CD14-positive monocyte (primary cell): Measurements from ENCODE around the gene KCNJ10. TPM values are rescaled to one million over a fixed set of nuclear protein-coding genes. Genes with fewer than 3 reads are reported as not detected.

Experiments
- DNase-seq, 3 donors: peaks; one replicate each; pipeline ENCODE4 v3.0.0-alpha.2; 2011 to 2022
- H2AFZ ChIP-seq: 2 replicates; pipeline ENCODE4 v1.6.0; 2012; ENCODE audit warnings: mild to moderate bottlenecking, low read depth, low read length, inconsistent platforms; ENCODE audit not compliant: insufficient read depth, poor library complexity, severe bottlenecking
- H3K27ac ChIP-seq, 2 donors: 1 replicate in 1 of 2; 2 replicates in 1 of 2; pipeline ENCODE4 v1.5.1; 2012 to 2013; ENCODE audit warnings: low read length in 2 of 2, control low read depth in 1 of 2, inconsistent platforms in 1 of 2, low read depth in 1 of 2, mild to moderate bottlenecking in 1 of 2
- H3K27me3 ChIP-seq, 2 donors: one replicate each; pipeline versions ENCODE4 v1.6.0 to v1.6.1; 2011 to 2013; ENCODE audit warnings: low read length in 2 of 2; ENCODE audit not compliant: control insufficient read depth in 2 of 2, insufficient read depth in 2 of 2
- H3K36me3 ChIP-seq, 2 donors: replicated peaks in 1 of 2; 1 replicate in 1 of 2; 2 replicates in 1 of 2; pipeline versions ENCODE4 v1.5.1 to v1.6.1; 2012 to 2013; ENCODE audit warnings: low read length in 2 of 2, control low read depth in 1 of 2, inconsistent platforms in 1 of 2, mild to moderate bottlenecking in 1 of 2; ENCODE audit not compliant: insufficient read depth in 2 of 2, control insufficient read depth in 1 of 2
- H3K4me1 ChIP-seq, 2 donors: 1 replicate in 1 of 2; 2 replicates in 1 of 2; pipeline versions ENCODE4 v1.5.1 to v1.6.1; 2012 to 2013; ENCODE audit warnings: low read length in 2 of 2, control low read depth in 1 of 2, inconsistent platforms in 1 of 2, mild to moderate bottlenecking in 1 of 2, moderate library complexity in 1 of 2; ENCODE audit not compliant: insufficient read depth in 2 of 2, control insufficient read depth in 1 of 2
- H3K4me2 ChIP-seq: replicated peaks from 2 replicates; pipeline ENCODE3; 2012; ENCODE audit warnings: low read length, moderate library complexity, mild to moderate bottlenecking; ENCODE audit not compliant: poor library complexity, severe bottlenecking; ENCODE audit errors: extremely low read depth
- H3K4me3 ChIP-seq, 3 experiments: fragments of 200-600 bp in 1 of 3; sonication (generic) in 1 of 3; replicated peaks in 1 of 3; 1 replicate in 2 of 3; 2 replicates in 1 of 3; pipeline ENCODE4 v1.5.1; 2011 to 2013; ENCODE audit warnings: low read length in 3 of 3, mild to moderate bottlenecking in 3 of 3, control low read depth in 2 of 3, low read depth in 2 of 3, inconsistent platforms in 1 of 3, moderate library complexity in 1 of 3
- H3K79me2 ChIP-seq: 2 replicates; pipeline ENCODE4 v1.6.0; 2012; ENCODE audit warnings: mild to moderate bottlenecking, control low read depth, inconsistent platforms, low read length, moderate library complexity; ENCODE audit not compliant: insufficient read depth
- H3K9ac ChIP-seq: 2 replicates; pipeline ENCODE4 v1.6.0; 2017; ENCODE audit warnings: low read length, mild to moderate bottlenecking; ENCODE audit not compliant: insufficient read depth, poor library complexity, severe bottlenecking
- H3K9me3 ChIP-seq, 2 donors: replicated peaks in 1 of 2; 1 replicate in 1 of 2; 2 replicates in 1 of 2; pipeline versions ENCODE4 v1.5.1 to v1.6.1; 2012 to 2013; ENCODE audit warnings: low read length in 2 of 2, control low read depth in 1 of 2; ENCODE audit not compliant: control insufficient read depth in 1 of 2, insufficient read depth in 1 of 2
- H4K20me1 ChIP-seq: 2 replicates; pipeline ENCODE4 v1.6.0; 2012; ENCODE audit warnings: mild to moderate bottlenecking, low read length, control low read depth, moderate library complexity; ENCODE audit not compliant: insufficient read depth
- H3K27ac Mint-ChIP-seq, 7 donors: one replicate each; pipeline ENCODE4 v1.8.0; 2020; ENCODE audit warnings: mild to moderate bottlenecking in 7 of 7, mixed read lengths in 7 of 7, moderate library complexity in 6 of 7, inconsistent platforms in 2 of 7
- H3K27me3 Mint-ChIP-seq, 3 donors: one replicate each; pipeline ENCODE4 v1.8.0; 2021 to 2022; ENCODE audit warnings: low read depth in 3 of 3, mild to moderate bottlenecking in 3 of 3, mixed read lengths in 3 of 3, moderate library complexity in 3 of 3, inconsistent platforms in 1 of 3
- H3K36me3 Mint-ChIP-seq, 2 donors: one replicate each; pipeline ENCODE4 v1.8.0; 2020; ENCODE audit warnings: mixed read lengths in 2 of 2, inconsistent platforms in 1 of 2, mild to moderate bottlenecking in 1 of 2
- H3K4me1 Mint-ChIP-seq: one replicate; pipeline ENCODE4 v1.8.0; 2020; ENCODE audit warnings: mild to moderate bottlenecking, mixed read lengths
- H3K4me3 Mint-ChIP-seq, 2 donors: one replicate each; pipeline ENCODE4 v1.8.0; 2020; ENCODE audit warnings: mild to moderate bottlenecking in 2 of 2, mixed read lengths in 2 of 2, moderate library complexity in 1 of 2
- H3K9me3 Mint-ChIP-seq, 7 donors: one replicate each; pipeline ENCODE4 v1.8.0; 2020 to 2022; ENCODE audit warnings: mixed read lengths in 7 of 7, mild to moderate bottlenecking in 6 of 7, moderate library complexity in 6 of 7, inconsistent platforms in 2 of 7
- CTCF ChIP-seq: fragments of 200-600 bp; IDR thresholded peaks from one replicate; pipeline ENCODE4 v1.8.0; 2022; ENCODE audit warnings: antibody characterized with exemption, mild to moderate bottlenecking
- WGBS: methylation state at CpG from one replicate; pipeline ENCODE4 v1.1.5; 2013; ENCODE audit warnings: missing lambda C conversion rate; ENCODE audit not compliant: insufficient coverage; 5-methylcytosine and 5-hydroxymethylcytosine counted together
- intact Hi-C, 2 donors: fragments of 100-400 bp; cut with micrococcal nuclease; formaldehyde crosslinking; loops; one replicate each; pipeline versions ENCODE4 v1.15.0 to v1.15.1; 2023
- polyA plus RNA-seq, 3 donors: library from polyadenylated mRNA; depleted of rRNA in 1 of 3; unstranded in 2 of 3; stranded (reverse) in 1 of 3; fragments of 300-500 nt in 2 of 3; fragments of >200 nt in 1 of 3; fragmentation: Illumina TruSeq in 2 of 3; gene quantifications; 1 replicate in 2 of 3; 2 replicates in 1 of 3; pipeline ENCODE4 v1.2.3, GENCODE V29; 2012 to 2021

The KCNJ10 gene
- polyA plus RNA-seq, 3 donors = 0.23 TPM; not detected in 2

GRCh38 chr1:160028426-160028825 is 41.5 kb downstream of the KCNJ10 start:
- Mint-ChIP-seq H3K4me3 (no peak overlapping the region), H3K4me1 (peaks cover 40% of the 10 kb centered on the region), H3K36me3 (peaks cover 10 to 18% of the 10 kb centered on the region in 2 donors), H3K9me3 (peaks cover 0 to 2% (median 0%) of the 10 kb centered on the region in 7 donors), H3K27ac (no peak overlapping the region), H3K27me3 (peaks cover 0 to 3% (median 1%) of the 10 kb centered on the region in 3 donors)
- H3K9ac ChIP-seq = no peak overlapping the region
- peaks cover 0 to 2% of the 10 kb centered on the region in 2 donors for H3K27me3 ChIP-seq
- TF ChIP-seq CTCF = no peak
- H3K4me1 ChIP-seq = peaks cover 24 to 28% of the 10 kb centered on the region in 2 donors
- H3K4me3 ChIP-seq = no peak overlapping the region
- intact Hi-C loops = no loop called here
- H3K79me2 ChIP-seq = peaks cover 20% of the 10 kb centered on the region
- no peak overlapping the region for H3K4me2 ChIP-seq
- H3K27ac ChIP-seq = no peak overlapping the region
- H3K36me3 ChIP-seq = no peaks in the 10 kb centered on the region
- peaks cover 3% of the 10 kb centered on the region for H4K20me1 ChIP-seq
- DNase-seq = no peak
- H3K9me3 ChIP-seq = no peaks in the 10 kb centered on the region
- no peak overlapping the region for H2AFZ ChIP-seq

GRCh38 chr1:160025314-160025713 is 44.6 kb downstream of the KCNJ10 start:
- Mint-ChIP-seq H3K27me3 (peaks cover 0 to 5% (median 1%) of the 10 kb centered on the region in 3 donors), H3K36me3 (peaks cover 10 to 18% of the 10 kb centered on the region in 2 donors), H3K4me1 (peaks cover 24% of the 10 kb centered on the region), H3K4me3 (no peak overlapping the region), H3K9me3 (no peaks in the 10 kb centered on the region), H3K27ac (peak overlapping the region in 1 of 7 donors; percentile 50)
- Histone ChIP-seq H2AFZ (no peak overlapping the region), H3K4me3 (no peak overlapping the region), H3K27ac (no peak overlapping the region), H3K9me3 (no peaks in the 10 kb centered on the region), H3K4me2 (no peak overlapping the region), H3K36me3 (no peaks in the 10 kb centered on the region), H3K9ac (no peak overlapping the region), H3K4me1 (peaks cover 7% of the 10 kb centered on the region in 2 donors), H3K79me2 (peaks cover 7% of the 10 kb centered on the region), H3K27me3 (no peaks in the 10 kb centered on the region), H4K20me1 (peaks cover 2% of the 10 kb centered on the region)
- intact Hi-C loops = no loop called here
- TF ChIP-seq CTCF = no peak
- 100% methylated on average over 1 of the region's 1 CpG for WGBS
- no peak for DNase-seq
